WTC11 (cell line): ENCODE results near the gene OLFM1. TPM values are rescaled to one million over a fixed set of nuclear protein-coding genes. Genes with fewer than 3 reads are reported as not detected.
A peak's percentile ranks its signal among the peaks of the same experiment; 100 is the strongest.

Source experiments
- ATAC-seq: fragments of 200-7000 bp; cut with Tn5 transposase; 2 replicates; pipeline ENCODE4 v1.10.0; 2021; ENCODE audit warnings: mild to moderate bottlenecking, moderate library complexity
- CTCF ChIA-PET: fragments of 300-600 bp; sonication (Branson Sonifier 250); formaldehyde crosslinking; loops from one replicate; lab custom pipeline; 2021; ENCODE audit warnings: antibody characterized with exemption; lab: Charles Lee
- POLR2A ChIA-PET: fragments of 350-600 bp; sonication (Branson Sonifier 250); formaldehyde crosslinking; loops from one replicate; lab custom pipeline; 2021; ENCODE audit warnings: antibody characterized with exemption; lab: Charles Lee
- DNase-seq: peaks from one replicate; pipeline ENCODE4 v3.0.0; 2021; ENCODE audit warnings: low spot score
- H3K27ac Mint-ChIP-seq: 2 replicates; pipeline ENCODE4 v1.8.0; 2021; ENCODE audit warnings: mixed read lengths
- H3K27me3 Mint-ChIP-seq: 2 replicates; pipeline ENCODE4 v1.8.0; 2021; ENCODE audit warnings: low read depth, mild to moderate bottlenecking, moderate library complexity, mixed read lengths
- H3K36me3 Mint-ChIP-seq: 2 replicates; pipeline ENCODE4 v1.8.0; 2021; ENCODE audit warnings: mixed read lengths
- H3K4me1 Mint-ChIP-seq: 2 replicates; pipeline ENCODE4 v1.8.0; 2022; ENCODE audit warnings: mixed read lengths
- H3K4me3 Mint-ChIP-seq: 2 replicates; pipeline ENCODE4 v1.8.0; 2021; ENCODE audit warnings: mild to moderate bottlenecking, moderate library complexity, mixed read lengths
- H3K9me3 Mint-ChIP-seq: 2 replicates; pipeline ENCODE4 v1.8.0; 2021; ENCODE audit warnings: mixed read lengths
- ELF4 ChIP-seq: sonication (generic); formaldehyde crosslinking; IDR thresholded peaks from 2 replicates; pipeline ENCODE4 v1.8.1; 2022; ENCODE audit warnings: low read depth, mild to moderate bottlenecking, moderate library complexity, missing genetic modification reagents
- JUN ChIP-seq: sonication (generic); formaldehyde crosslinking; IDR thresholded peaks from 2 replicates; pipeline ENCODE4 v1.8.0; 2023; ENCODE audit warnings: mild to moderate bottlenecking, missing genetic modification reagents
- NFATC4 ChIP-seq: fragments of 250-450 bp; sonication (Bioruptor Pico); IDR thresholded peaks from 2 replicates; pipeline ENCODE4 v1.9.0; 2021; ENCODE audit warnings: mild to moderate bottlenecking
- TEAD4 ChIP-seq: sonication (generic); formaldehyde crosslinking; IDR thresholded peaks from 2 replicates; pipeline ENCODE4 v1.8.0; 2022; ENCODE audit warnings: mild to moderate bottlenecking, missing genetic modification reagents
- USF2 ChIP-seq: sonication (generic); formaldehyde crosslinking; IDR thresholded peaks from 2 replicates; pipeline ENCODE4 v1.8.1; 2023; ENCODE audit warnings: mild to moderate bottlenecking, missing genetic modification reagents, moderate library complexity
- ZNF532 ChIP-seq: fragments of 250-450 bp; sonication (Bioruptor Pico); IDR thresholded peaks from 2 replicates; pipeline ENCODE4 v1.9.0; 2021; ENCODE audit warnings: mild to moderate bottlenecking, borderline replicate concordance
- total RNA-seq: library from RNA; stranded (reverse); gene quantifications from 3 replicates; pipeline ENCODE4 v1.2.3, GENCODE V29; 2021
- TF ChIP-seq, protein P1 (sequence below): sonication (generic); formaldehyde crosslinking; IDR thresholded peaks from 2 replicates; pipeline ENCODE4 v1.8.0; 2022; ENCODE audit warnings: missing genetic modification reagents
- TF ChIP-seq, protein P2 (sequence below): sonication (generic); formaldehyde crosslinking; IDR thresholded peaks from 2 replicates; pipeline ENCODE4 v1.8.1; 2023; ENCODE audit warnings: mild to moderate bottlenecking, missing genetic modification reagents
- TF ChIP-seq, protein P3 (sequence below): sonication (generic); formaldehyde crosslinking; IDR thresholded peaks from 2 replicates; pipeline ENCODE4 v1.8.1; 2022; ENCODE audit warnings: mild to moderate bottlenecking, missing genetic modification reagents, moderate library complexity, borderline replicate concordance

The OLFM1 gene
- total RNA-seq, 1 experiment from 2014 or later: 37.6 TPM

GRCh38 chr9:135169709-135170226 is 82.3 kb downstream of the OLFM1 start:
- Mint-ChIP-seq H3K4me1 (0 out of 2 replicates have a peak, but pooled peaks cover 3% of the 10 kb centered on the region), H3K27me3 (no peaks in the 10 kb centered on the region), H3K36me3 (no peaks in the 10 kb centered on the region), H3K9me3 (peaks cover 8% of the 10 kb centered on the region), H3K4me3 (no peak overlapping the region), H3K27ac (peak overlapping the region; percentile 9; the same call in 1 of the 2 replicates)
- DNase-seq: no peak
- ChIA-PET POLR2A (no interaction called here), CTCF (no interaction called here)
- no peak for TF ChIP-seq JUN (CRISPR knock-in tag)
- TF ChIP-seq, protein P1, sequence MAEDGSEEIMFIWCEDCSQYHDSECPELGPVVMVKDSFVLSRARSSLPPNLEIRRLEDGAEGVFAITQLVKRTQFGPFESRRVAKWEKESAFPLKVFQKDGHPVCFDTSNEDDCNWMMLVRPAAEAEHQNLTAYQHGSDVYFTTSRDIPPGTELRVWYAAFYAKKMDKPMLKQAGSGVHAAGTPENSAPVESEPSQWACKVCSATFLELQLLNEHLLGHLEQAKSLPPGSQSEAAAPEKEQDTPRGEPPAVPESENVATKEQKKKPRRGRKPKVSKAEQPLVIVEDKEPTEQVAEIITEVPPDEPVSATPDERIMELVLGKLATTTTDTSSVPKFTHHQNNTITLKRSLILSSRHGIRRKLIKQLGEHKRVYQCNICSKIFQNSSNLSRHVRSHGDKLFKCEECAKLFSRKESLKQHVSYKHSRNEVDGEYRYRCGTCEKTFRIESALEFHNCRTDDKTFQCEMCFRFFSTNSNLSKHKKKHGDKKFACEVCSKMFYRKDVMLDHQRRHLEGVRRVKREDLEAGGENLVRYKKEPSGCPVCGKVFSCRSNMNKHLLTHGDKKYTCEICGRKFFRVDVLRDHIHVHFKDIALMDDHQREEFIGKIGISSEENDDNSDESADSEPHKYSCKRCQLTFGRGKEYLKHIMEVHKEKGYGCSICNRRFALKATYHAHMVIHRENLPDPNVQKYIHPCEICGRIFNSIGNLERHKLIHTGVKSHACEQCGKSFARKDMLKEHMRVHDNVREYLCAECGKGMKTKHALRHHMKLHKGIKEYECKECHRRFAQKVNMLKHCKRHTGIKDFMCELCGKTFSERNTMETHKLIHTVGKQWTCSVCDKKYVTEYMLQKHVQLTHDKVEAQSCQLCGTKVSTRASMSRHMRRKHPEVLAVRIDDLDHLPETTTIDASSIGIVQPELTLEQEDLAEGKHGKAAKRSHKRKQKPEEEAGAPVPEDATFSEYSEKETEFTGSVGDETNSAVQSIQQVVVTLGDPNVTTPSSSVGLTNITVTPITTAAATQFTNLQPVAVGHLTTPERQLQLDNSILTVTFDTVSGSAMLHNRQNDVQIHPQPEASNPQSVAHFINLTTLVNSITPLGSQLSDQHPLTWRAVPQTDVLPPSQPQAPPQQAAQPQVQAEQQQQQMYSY (CRISPR knock-in tag): 0 out of 2 replicates have a peak, but pooled peaks have one; percentile 11
- no peak for TF ChIP-seq USF2
- no peak for ATAC-seq

DNA sequence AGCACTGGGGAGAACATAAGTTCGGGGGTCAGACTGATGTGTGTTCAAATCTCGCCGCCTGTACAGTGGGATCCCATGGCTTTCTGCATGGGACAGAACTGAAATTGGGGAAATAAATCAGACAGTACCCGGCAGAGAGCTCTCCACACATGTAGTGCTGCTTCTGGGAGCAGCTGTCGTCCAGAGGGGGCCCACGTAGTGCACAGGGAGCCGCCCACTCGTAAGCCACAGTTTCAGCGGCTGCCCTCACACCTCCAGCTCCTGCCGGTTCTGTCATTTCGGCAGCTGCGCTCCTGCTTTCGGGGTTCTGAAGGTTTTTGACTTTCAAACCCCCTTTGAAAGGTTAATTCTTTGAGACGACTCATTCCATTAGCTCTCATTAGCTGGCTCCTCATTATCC is 83.1 kb downstream of the OLFM1 start:
- no peaks in the 10 kb centered on the region for H3K27me3 Mint-ChIP-seq
- POLR2A ChIA-PET: no interaction called here
- H3K4me3 Mint-ChIP-seq: no peak overlapping the region
- peaks cover 8% of the 10 kb centered on the region for H3K9me3 Mint-ChIP-seq
- DNase-seq: no peak
- H3K4me1 Mint-ChIP-seq: no peaks in the 10 kb centered on the region
- H3K27ac Mint-ChIP-seq: no peak overlapping the region
- no peaks in the 10 kb centered on the region for H3K36me3 Mint-ChIP-seq
- TF ChIP-seq ELF4 (no peak), TEAD4 (CRISPR knock-in tag) (no peak), ZNF532 (CRISPR knock-in tag) (no peak), NFATC4 (CRISPR knock-in tag) (no peak)
- TF ChIP-seq, protein P2, sequence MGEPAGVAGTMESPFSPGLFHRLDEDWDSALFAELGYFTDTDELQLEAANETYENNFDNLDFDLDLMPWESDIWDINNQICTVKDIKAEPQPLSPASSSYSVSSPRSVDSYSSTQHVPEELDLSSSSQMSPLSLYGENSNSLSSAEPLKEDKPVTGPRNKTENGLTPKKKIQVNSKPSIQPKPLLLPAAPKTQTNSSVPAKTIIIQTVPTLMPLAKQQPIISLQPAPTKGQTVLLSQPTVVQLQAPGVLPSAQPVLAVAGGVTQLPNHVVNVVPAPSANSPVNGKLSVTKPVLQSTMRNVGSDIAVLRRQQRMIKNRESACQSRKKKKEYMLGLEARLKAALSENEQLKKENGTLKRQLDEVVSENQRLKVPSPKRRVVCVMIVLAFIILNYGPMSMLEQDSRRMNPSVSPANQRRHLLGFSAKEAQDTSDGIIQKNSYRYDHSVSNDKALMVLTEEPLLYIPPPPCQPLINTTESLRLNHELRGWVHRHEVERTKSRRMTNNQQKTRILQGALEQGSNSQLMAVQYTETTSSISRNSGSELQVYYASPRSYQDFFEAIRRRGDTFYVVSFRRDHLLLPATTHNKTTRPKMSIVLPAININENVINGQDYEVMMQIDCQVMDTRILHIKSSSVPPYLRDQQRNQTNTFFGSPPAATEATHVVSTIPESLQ (CRISPR knock-in tag): no peak
- TF ChIP-seq, protein P3, sequence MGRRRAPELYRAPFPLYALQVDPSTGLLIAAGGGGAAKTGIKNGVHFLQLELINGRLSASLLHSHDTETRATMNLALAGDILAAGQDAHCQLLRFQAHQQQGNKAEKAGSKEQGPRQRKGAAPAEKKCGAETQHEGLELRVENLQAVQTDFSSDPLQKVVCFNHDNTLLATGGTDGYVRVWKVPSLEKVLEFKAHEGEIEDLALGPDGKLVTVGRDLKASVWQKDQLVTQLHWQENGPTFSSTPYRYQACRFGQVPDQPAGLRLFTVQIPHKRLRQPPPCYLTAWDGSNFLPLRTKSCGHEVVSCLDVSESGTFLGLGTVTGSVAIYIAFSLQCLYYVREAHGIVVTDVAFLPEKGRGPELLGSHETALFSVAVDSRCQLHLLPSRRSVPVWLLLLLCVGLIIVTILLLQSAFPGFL (CRISPR knock-in tag): no peak
- TF ChIP-seq, all 79 proteins: peak for 0
- CTCF ChIA-PET: no interaction called here
- no peak for ATAC-seq

Other genes with a start within 250 kb of the OLFM1 start
- not detected in 3 replicates for gene FCN2, start 206.9 kb upstream of the OLFM1 start, total RNA-seq
- 0.09 TPM in 1 of 3 replicates, not detected in the others for gene FCN1, start 169.8 kb upstream of the OLFM1 start, total RNA-seq